ENCODE results near the gene ASCC3. TPM values are rescaled to one million over a fixed set of nuclear protein-coding genes. Genes with fewer than 3 reads are reported as not detected.
A peak's percentile ranks its signal among the peaks of the same experiment; 100 is the strongest.

The ASCC3 gene
- total RNA-seq, 1 experiment from 2014 or later = 36.3 TPM

GRCh38 chr6:100724222-100724621 lies 156.9 kb downstream of the ASCC3 start:
- DNase-seq (ENCODE audit: low read depth) = no peak

GRCh38 chr6:100721256-100721655 lies 159.9 kb downstream of the ASCC3 start:
- DNase-seq (ENCODE audit: low read depth) = no peak

GRCh38 chr6:100719883-100720682 lies 161.0 kb downstream of the ASCC3 start:
- DNase-seq (ENCODE audit: low read depth) = no peak

GRCh38 chr6:100712997-100713396 lies 168.1 kb downstream of the ASCC3 start:
- DNase-seq (ENCODE audit: low read depth) = no peak

GRCh38 chr6:100706491-100706890 lies 174.6 kb downstream of the ASCC3 start:
- no peak for DNase-seq (ENCODE audit: low read depth)

GRCh38 chr6:100704961-100705360 lies 176.2 kb downstream of the ASCC3 start:
- no peak for DNase-seq (ENCODE audit: low read depth)

- DNase-seq (ENCODE audit: low read depth) = no peak
These were observed 179.4 kb downstream of the ASCC3 start for GRCh38 chr6:100701728-100702127.

GRCh38 chr6:100700009-100700408 lies 181.1 kb downstream of the ASCC3 start:
- no peak for DNase-seq (ENCODE audit: low read depth)

- DNase-seq (ENCODE audit: low read depth) = no peak
These were observed 185.7 kb downstream of the ASCC3 start for GRCh38 chr6:100695445-100695844.

GRCh38 chr6:100693249-100693927 lies 187.7 kb downstream of the ASCC3 start:
- DNase-seq (ENCODE audit: low read depth) = no peak

- DNase-seq (ENCODE audit: low read depth) = no peak
These were observed 189.2 kb downstream of the ASCC3 start for GRCh38 chr6:100691972-100692371.

- DNase-seq (ENCODE audit: low read depth) = no peak
These were observed 194.9 kb downstream of the ASCC3 start for GRCh38 chr6:100686216-100686615.

- DNase-seq (ENCODE audit: low read depth) = no peak
These were observed 195.4 kb downstream of the ASCC3 start for GRCh38 chr6:100685747-100686146.

GRCh38 chr6:100680163-100680562 lies 201.0 kb downstream of the ASCC3 start:
- no peak for DNase-seq (ENCODE audit: low read depth)

GRCh38 chr6:100678027-100678426 lies 203.1 kb downstream of the ASCC3 start:
- no peak for DNase-seq (ENCODE audit: low read depth)

GRCh38 chr6:100677240-100677639 lies 203.9 kb downstream of the ASCC3 start:
- DNase-seq (ENCODE audit: low read depth) = no peak

GRCh38 chr6:100673641-100674040 lies 207.5 kb downstream of the ASCC3 start:
- DNase-seq (ENCODE audit: low read depth) = no peak

- DNase-seq (ENCODE audit: low read depth) = no peak
These were observed 209.4 kb downstream of the ASCC3 start for GRCh38 chr6:100671740-100672139.

GRCh38 chr6:100670056-100670455 lies 211.1 kb downstream of the ASCC3 start:
- DNase-seq (ENCODE audit: low read depth) = no peak

GRCh38 chr6:100665041-100665380 lies 216.1 kb downstream of the ASCC3 start:
- no peak for DNase-seq (ENCODE audit: low read depth)

GRCh38 chr6:100664274-100665040 lies 216.7 kb downstream of the ASCC3 start:
- peak; percentile 13 for DNase-seq (ENCODE audit: low read depth)

- peak; percentile 21 for DNase-seq (ENCODE audit: low read depth)
These were observed 217.8 kb downstream of the ASCC3 start for GRCh38 chr6:100663219-100663863.

Data from Daoy (cell line).